BJ (cell line): Measurements from ENCODE around the gene SNX14. TPM values are rescaled to one million over a fixed set of nuclear protein-coding genes. Genes with fewer than 3 reads are reported as not detected.
A peak's percentile ranks its signal among the peaks of the same experiment; 100 is the strongest.
"Not testable (repeated sequence)": the region's sequence is repeated elsewhere in the genome, so short reads cannot be mapped to it uniquely, and the experiment has no call there.

ENCODE experiments used
- CTCF ChIA-PET: fragments of 350-600 bp; formaldehyde crosslinking; extraction: SDS; loops from one replicate; lab custom pipeline; 2021; ENCODE audit warnings: antibody characterized with exemption, inconsistent platforms; lab: Yijun Ruan, JAX
- POLR2A ChIA-PET: fragments of 300-600 bp; sonication (Branson Sonifier 250); formaldehyde crosslinking; extraction: SDS; loops from one replicate; lab custom pipeline; 2021; ENCODE audit warnings: antibody characterized with exemption; lab: Charles Lee
- DNase-seq: peaks from one replicate; pipeline ENCODE4 v3.0.0-alpha.2; 2011; ENCODE audit warnings: low read depth
- H3K27me3 ChIP-seq: 2 replicates; pipeline ENCODE4 v1.6.0; 2011; ENCODE audit warnings: low read length; ENCODE audit not compliant: control insufficient read depth, insufficient read depth
- H3K36me3 ChIP-seq: 2 replicates; pipeline ENCODE4 v1.5.1; 2011; ENCODE audit warnings: low read length; ENCODE audit not compliant: control insufficient read depth, insufficient read depth
- H3K4me3 ChIP-seq: 2 replicates; pipeline ENCODE4 v1.5.1; 2011; ENCODE audit warnings: low read depth, mild to moderate bottlenecking, control low read depth, low read length
- CTCF ChIP-seq: IDR thresholded peaks from 2 replicates; pipeline ENCODE4 v1.5.1; 2011; ENCODE audit warnings: low read depth, mild to moderate bottlenecking, control low read depth, inconsistent platforms, low read length, moderate library complexity; ENCODE audit not compliant: insufficient read depth
- polyA plus RNA-seq: library from polyadenylated mRNA; depleted of rRNA; stranded (reverse); fragments of >200 nt; gene quantifications from 2 replicates; pipeline ENCODE4 v1.2.3, GENCODE V29; 2011

Gene SNX14
- polyA plus RNA-seq, 1 experiment, result 36.2 TPM

- Histone ChIP-seq H3K36me3 (no peaks in the 10 kb centered on the region), H3K4me3 (no peak overlapping the region), H3K27me3 (no peaks in the 10 kb centered on the region)
- no peak for TF ChIP-seq CTCF
- CTCF ChIA-PET, result no interaction called here
- POLR2A ChIA-PET, result no interaction called here
- no peak for DNase-seq
Observed at GRCh38 chr6:85600713-85601313, 7.2 kb upstream of the SNX14 start.

GRCh38 chr6:85594197-85594930 is 706 bp upstream of the SNX14 start:
- no peak for TF ChIP-seq CTCF
- ChIA-PET POLR2A (interaction anchor here (0.6 to 1.8 kb wide), 2 partner anchors 84 to 1079 kb away, joined by 3 to 7 read pairs; no protein-coding TSS in a partner anchor), CTCF (interaction anchor here (0.9 to 1.1 kb wide), 2 partner anchors 16 to 18 kb away, joined by 3 read pairs; no protein-coding TSS in a partner anchor)
- DNase-seq, result no peak
- Histone ChIP-seq H3K27me3 (no peaks in the 10 kb centered on the region), H3K36me3 (no peaks in the 10 kb centered on the region), H3K4me3 (peak overlapping the region; percentile 86)

- CTCF ChIA-PET, result no interaction called here
- H3K36me3 ChIP-seq, result peaks cover 2% of the 10 kb centered on the region
- TF ChIP-seq CTCF, result no peak
- peak overlapping the region; percentile 86; the same call in 1 of the 2 replicates for H3K4me3 ChIP-seq
- POLR2A ChIA-PET, result no interaction called here
- DNase-seq, result no peak
- no peaks in the 10 kb centered on the region for H3K27me3 ChIP-seq
Observed at GRCh38 chr6:85592033-85592432, 1.6 kb downstream of the SNX14 start.

GRCh38 chr6:85591207-85591606 is 2.5 kb downstream of the SNX14 start:
- no peak for TF ChIP-seq CTCF
- POLR2A ChIA-PET, result no interaction called here
- peaks cover 2% of the 10 kb centered on the region for H3K36me3 ChIP-seq
- no peaks in the 10 kb centered on the region for H3K27me3 ChIP-seq
- CTCF ChIA-PET, result no interaction called here
- no peak for DNase-seq
- H3K4me3 ChIP-seq, result no peak overlapping the region

GRCh38 chr6:85585741-85586140 is 7.9 kb downstream of the SNX14 start:
- POLR2A ChIA-PET, result no interaction called here
- CTCF ChIA-PET, result interaction anchor here (0.9 kb wide), 1 partner anchor 103 kb away, joined by 3 read pairs; no protein-coding TSS in a partner anchor
- H3K27me3 ChIP-seq, result no peaks in the 10 kb centered on the region
- H3K4me3 ChIP-seq, result no peak overlapping the region
- TF ChIP-seq CTCF, result no peak
- DNase-seq, result no peak
- H3K36me3 ChIP-seq, result peaks cover 2% of the 10 kb centered on the region

- CTCF ChIA-PET, H3K27me3 ChIP-seq, POLR2A ChIA-PET, DNase-seq, H3K36me3 ChIP-seq, H3K4me3 ChIP-seq: not testable (repeated sequence)
Observed at GRCh38 chr6:85582832-85583231, 10.8 kb downstream of the SNX14 start.
